Measurements from ENCODE around the gene MGAT5.
"Not testable (repeated sequence)": the region's sequence is repeated elsewhere in the genome, so short reads cannot be mapped to it uniquely, and the experiment has no call there.

Gene MGAT5

DNA sequence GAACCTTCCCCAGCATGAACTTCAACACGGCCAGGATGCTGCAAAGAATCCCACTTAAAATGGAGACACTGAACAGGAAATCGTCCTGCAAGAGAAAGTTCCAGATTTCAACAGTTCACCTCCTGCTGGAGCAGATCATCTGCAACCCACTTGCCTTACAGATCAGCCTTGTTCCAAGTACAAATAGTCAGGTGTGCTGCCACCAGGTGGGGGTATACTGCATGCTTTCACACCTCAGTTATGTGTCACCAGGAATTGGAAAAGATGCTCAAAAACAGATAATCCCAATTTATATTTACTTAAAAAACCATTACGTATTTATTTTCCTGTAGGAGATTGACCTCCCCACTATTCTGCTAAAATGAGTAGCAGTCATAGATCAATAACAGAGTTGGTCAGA is 212.3 kb downstream of the MGAT5 start:
- no peak for DNase-seq (ENCODE audit: low read depth in 2 of 2)

DNA sequence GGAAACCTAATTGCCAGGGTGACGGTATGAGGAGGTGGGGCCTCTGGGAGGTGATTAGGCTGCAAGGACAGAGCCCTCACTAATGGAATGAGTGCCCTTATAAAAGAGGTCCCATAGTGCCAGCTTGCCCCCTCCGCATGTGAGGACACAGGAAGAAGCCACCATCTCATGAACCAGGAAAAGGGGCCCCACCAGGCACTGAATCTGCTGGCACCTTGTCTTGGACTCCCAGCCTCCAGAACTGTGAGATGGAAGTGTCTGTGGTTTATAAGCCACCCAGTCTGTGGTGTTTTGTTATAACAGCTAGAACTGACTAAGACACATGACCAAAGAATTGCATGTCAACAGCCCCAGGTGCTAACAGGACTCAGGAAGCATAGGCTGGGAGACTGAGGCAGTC is 214.3 kb downstream of the MGAT5 start:
- no peak for DNase-seq (ENCODE audit: low read depth in 2 of 2)

DNA sequence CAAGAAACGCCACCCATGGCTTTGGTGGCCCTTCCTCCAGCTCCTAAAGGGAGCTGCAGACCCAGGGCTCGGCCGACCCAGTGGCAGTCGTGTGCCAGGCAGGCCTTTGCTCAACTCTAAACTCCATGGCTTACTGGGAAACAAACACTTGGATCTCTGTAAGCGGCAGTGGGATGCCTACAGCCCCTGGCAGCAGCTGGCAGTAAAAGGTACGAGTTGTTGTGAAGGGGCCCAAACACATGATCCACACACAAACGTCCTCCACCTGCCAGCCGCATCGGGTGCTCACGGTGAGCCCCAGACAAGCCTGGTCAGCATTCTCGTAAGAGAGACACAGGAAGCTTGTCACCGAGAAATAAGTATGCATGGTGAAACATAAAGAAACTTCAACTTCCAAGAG is 214.9 kb downstream of the MGAT5 start:
- no peak for DNase-seq (ENCODE audit: low read depth in 2 of 2)

DNA sequence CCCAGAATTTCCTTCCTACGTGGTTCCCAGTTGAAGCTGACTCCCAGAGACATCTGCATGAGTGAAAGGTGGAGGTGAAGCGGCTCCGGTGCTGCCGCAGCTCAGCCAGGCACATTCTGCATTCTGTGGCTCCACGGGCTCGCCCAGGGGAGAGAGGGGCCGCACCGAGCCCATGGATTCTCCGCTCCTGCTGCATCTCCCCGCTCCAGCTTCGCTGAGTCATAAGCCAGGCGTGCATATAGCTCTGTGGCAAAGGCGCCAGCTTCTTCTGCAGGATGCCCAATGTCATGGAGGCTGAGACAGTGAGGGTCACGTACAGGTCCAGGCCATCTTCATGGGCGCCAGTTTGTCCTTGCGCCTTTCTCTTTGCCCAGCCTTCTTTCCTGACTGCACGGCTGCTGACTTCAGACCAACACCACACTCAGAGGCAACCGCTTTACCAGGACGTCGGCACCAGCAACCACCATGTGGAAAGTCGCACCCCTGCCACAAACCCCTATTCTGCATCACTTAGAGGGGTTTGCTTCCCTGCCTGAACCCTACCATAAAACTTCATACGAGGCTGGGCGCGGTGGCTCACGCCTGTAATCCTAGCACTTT is 215.7 kb downstream of the MGAT5 start:
- DNase-seq (ENCODE audit: low read depth in 2 of 2): no peak

DNA sequence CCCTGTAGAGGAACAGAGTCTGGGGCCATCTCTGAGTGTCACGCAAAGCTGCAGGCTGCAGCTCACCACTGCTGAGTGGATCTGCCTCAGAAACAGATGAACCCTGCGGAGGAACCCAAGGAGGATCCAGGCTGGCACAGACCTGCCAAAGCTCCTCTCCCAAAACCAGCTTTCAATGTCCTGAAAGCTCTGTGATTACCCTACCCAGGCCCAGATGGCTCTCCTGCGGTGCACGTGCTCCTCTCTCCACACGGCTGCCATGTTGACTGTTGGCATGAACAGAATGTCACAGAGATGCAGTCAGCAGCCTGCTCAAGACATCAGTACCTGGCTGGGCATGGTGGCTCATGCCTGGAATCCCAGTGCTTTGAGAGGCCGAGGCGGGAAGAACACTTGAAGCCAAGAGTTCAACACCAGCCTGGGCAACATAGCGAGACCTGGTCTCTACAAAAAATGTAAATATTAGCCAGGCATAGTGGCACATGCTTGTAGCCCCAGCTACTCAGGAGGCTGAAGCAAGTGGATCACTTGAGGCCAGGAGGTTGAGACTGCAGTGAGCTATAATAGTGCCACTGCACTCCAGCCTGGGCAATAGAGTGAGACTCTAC is 216.8 kb downstream of the MGAT5 start:
- no peak for DNase-seq (ENCODE audit: low read depth in 2 of 2)

DNA sequence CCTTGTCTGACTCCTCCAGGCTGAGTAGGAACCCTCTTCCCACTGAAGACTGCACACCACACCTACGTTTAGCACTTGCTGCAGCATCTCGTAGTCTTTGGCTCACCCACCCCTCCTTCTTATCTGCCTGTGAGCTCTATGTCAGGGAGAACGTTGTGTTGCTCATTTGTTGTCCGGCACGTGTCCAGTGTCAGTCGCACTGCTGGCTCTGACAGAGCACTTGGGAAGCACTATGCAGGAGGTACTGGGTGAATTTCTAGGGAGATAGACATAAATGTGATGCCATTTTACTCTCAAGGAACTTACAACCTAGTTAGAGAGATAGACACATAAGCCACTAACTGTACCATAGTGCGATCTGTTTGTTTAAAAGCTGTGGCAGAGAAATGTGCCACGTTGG is 223.1 kb downstream of the MGAT5 start:
- not testable (repeated sequence) for DNase-seq (ENCODE audit: low read depth in 2 of 2)

DNA sequence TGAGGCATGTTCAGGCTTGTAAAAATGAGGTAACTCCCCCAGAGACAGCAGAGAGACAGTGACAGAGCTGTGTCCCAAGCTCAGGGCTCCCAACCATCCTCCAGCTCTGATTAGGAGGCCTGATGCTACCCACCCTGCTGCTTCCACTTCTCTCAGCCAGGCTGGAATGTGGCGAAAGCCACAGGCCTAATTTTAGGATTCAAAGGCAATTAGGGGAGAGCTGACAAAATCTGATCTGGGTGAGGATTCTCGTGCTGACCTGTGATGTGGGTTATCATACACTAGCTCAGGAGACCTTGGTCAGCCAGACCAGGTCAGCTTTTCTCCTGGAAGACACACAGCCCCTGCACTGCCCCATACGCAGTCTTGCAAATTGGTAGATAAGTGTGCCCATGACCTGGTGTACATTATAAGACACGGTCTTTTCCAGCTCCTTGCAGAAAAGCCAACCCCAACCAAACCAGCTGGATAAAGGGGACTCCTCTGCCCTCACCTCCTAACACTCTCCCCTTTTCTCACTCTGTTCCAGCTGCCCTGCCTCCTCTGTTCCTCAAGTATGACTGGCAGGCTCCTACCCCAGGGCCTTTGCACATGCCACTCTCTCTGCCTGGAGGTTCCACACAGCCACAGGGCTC is 225.9 kb downstream of the MGAT5 start:
- no peak for DNase-seq (ENCODE audit: low read depth in 2 of 2)

DNA sequence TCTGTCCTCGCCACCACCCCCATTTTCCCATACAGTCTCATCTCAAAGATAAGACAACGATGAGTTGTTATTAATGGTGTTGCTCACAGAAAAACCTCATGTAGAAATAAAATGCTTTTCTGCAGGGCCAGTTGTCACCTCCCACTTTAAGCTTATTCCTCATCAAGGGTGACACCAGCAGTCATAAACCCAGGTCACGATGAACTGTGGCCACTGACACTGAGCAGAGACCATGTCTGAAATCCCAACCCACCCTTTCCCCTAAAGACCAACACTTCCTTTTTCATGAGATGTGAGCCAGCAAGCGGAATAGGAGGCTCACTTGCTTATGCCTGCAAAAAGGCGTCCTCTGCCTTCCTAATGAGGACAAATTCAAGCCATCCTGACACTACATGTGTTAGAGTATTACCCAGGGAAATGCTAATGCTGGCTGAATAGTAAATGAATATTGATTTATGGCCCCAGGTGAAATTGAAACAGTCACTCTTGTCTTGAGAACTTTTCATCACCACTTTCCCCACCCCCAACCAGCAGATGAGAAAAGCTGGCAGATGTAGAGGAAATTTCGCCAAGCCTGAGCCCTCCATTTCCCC is 228.4 kb downstream of the MGAT5 start:
- no peak for DNase-seq (ENCODE audit: low read depth in 2 of 2)

DNA sequence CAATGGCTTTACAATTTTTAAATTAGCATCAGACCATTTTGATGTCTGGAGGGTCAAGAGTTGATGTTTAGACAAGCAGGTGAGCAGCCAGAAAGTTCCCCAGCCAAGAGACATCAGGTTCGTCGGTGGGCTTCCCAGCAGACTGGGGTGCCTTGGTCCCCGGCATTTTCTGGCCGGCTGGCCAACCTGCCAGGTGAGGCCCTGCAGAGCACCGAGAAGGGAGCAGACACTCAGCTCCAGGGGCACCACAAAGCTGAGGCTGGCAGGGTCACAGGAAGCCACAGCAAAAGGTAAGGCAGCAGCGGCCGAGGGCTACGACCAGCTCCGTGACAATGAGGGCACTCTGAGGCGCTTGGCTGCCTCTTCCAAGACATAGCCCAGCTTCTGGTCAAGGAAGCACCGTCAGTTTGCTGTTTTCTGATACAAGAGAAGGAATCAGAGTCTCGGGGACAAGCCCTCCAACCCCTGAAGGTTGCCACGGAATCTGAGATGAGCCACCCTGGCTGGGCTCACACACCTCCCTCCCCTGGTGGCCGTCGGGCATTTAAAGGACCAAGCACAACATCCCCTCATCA is 229.0 kb downstream of the MGAT5 start:
- DNase-seq (ENCODE audit: low read depth in 2 of 2): no peak

DNA sequence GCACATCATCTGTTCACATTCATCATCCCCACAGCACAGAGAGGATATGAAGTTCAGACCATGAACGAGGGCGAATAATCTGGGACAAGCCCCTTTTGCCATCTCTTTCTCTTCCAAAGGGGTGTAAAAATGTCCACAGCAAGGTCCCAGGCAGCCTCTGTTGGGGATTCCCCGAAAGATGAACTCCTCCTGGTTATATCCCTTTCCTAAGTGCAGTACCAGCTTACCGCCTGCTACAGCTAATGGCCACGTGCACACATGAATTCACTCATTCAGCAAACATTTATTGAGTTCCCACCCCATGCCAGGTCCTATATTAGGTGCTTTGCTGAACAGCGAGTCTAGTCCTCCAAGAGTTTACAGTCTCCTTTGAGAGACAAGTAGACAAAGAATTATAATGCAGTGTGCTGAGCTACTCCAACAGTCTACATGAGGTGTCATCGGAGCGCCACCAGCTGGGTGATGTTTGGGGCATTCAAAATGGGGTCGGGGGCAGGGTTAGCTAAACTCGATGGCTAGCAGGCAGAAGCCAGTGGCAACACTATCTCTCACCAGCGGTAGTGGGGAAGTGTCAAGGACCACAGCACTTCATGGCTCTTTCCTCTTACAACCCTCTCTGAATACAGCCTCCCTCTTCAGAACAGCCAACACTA is 236.0 kb downstream of the MGAT5 start:
- no peak for DNase-seq (ENCODE audit: low read depth in 2 of 2)

DNA sequence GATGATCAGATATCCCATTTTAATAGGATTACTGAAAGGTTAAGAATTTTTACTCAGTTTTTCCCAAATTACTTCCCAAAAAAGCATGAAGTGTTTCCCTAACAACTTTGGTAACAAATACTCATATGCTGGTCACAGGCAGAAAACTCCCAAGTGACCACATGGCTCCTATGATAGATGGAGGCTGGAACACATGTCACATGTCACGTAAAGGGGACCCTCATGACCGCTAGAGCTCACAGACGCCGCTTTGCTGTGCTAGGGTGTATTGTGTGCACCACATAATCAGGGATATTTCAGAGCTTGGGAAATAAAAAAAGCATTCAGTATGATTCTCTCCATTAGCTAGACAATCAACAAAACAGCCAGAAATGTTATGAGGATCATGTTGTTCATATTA is 236.7 kb downstream of the MGAT5 start:
- DNase-seq (ENCODE audit: low read depth in 2 of 2): no peak

DNA sequence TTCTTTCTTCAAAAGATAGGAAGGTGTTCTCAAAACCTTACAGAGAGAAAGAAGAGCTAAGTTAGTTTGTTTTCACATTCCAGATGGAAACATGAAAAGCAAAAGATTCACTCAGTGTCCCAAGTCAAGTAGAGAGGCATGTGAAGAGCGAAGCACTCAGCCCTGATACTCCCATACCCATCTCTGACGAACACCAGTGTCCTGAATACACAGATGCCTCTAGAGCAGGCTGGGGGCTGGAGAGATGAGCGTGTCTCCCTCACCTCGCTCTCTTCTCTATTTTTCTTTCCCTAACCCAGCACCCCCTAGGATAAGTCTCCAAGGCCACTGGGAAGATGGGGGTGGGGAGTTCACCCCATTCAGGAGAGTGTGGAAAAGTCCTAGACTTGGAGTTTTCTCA is 237.2 kb downstream of the MGAT5 start:
- no peak for DNase-seq (ENCODE audit: low read depth in 2 of 2)

DNA sequence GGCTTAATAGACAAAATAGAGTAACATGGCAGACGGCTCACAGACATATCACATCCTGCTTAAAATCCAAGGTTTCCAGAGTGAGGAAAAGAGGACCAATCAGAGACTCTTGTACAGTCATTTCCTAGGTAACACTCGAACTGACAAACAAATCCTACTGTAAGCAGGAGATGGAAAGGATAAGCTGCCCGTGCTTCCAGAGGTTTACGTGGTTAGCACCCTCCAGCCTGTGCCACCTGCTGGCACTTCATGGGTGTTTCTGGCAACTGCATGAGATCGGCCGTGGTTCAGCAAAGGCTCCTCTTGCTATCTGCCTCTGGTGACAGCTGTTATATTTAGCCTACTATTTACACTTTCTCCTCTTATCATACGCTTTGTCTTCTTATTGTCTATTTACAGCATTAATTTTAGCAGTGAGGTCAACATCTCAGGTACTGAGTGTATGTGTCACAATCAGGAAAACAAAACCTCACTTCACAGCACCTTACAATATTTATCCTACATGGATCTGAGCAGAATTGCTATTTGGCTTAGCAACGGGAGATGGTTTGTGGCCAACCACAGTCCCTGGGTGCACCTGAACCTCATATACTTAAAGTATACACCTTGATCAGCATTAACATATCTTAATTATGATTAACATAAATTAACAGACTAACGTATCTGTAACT is 238.0 kb downstream of the MGAT5 start:
- DNase-seq (ENCODE audit: low read depth in 2 of 2): no peak

DNA sequence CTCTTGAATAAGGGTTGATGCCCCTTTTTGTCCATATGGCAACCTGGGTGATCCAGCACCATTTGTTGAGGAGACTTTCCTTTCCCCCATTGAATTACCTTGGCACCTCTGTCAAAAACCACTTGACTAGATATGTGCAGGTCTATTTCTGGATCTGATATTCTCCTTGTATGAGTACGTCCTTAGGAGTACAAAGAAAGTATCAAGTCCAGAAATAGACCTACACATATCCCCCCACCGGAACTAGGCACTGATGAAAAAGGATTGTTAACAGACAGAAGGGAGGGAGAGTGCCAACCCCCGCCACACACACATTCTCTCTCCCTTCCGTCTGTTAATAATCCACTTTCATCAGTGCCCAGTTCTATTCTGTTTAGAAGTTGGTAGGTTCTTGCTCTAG is 239.9 kb downstream of the MGAT5 start:
- no peak for DNase-seq (ENCODE audit: low read depth in 2 of 2)

DNA sequence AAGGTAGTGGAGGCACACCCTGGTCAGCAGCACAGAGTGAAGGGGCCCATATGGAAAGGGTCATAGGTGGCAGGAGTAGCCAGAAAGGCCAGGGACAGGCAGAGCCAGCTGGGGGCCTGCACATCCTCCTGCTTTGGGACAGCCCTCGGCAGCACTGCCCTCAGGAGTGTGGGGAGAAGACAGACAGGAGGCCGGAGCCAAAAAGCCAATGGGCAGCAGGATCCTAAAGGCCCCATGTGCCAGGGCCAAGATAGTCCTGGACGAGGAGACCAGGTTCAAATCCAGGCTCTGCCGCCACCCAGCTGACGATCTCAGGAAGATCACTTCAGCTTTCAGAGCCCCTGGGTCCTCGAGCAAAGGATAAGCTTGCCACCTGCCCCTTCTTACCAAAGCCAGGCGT is 244.8 kb downstream of the MGAT5 start:
- DNase-seq (ENCODE audit: low read depth in 2 of 2): no peak

DNA sequence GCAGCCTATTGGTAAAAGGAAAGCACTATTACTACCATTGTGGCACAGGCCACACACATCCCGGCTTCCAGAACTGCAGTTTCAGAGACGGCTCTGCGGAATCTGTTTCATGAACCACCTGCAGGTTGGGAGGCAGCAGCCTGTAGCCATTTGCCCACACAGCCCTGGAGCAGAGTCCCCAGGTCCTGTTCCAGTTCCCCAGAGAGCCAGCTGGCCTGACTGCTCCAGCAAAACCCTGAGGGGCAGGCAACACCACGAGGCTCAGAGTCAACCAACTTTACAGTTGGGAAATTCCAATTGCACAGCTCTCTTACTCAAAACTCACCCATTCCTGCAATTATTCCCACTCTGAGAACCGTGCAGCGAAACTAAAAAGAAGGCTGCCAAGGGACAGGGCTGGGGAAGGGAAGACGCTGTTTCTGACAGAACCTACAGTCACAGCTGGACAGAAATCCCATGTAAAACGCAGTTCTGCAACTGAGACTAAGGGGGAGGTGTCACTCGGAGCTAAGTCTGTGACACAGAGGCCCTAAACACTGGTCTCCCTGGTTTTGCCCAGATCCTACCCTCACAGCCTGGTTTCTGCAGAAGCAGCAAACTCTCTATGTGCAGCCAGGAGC is 245.5 kb downstream of the MGAT5 start:
- DNase-seq (ENCODE audit: low read depth in 2 of 2): no peak

DNA sequence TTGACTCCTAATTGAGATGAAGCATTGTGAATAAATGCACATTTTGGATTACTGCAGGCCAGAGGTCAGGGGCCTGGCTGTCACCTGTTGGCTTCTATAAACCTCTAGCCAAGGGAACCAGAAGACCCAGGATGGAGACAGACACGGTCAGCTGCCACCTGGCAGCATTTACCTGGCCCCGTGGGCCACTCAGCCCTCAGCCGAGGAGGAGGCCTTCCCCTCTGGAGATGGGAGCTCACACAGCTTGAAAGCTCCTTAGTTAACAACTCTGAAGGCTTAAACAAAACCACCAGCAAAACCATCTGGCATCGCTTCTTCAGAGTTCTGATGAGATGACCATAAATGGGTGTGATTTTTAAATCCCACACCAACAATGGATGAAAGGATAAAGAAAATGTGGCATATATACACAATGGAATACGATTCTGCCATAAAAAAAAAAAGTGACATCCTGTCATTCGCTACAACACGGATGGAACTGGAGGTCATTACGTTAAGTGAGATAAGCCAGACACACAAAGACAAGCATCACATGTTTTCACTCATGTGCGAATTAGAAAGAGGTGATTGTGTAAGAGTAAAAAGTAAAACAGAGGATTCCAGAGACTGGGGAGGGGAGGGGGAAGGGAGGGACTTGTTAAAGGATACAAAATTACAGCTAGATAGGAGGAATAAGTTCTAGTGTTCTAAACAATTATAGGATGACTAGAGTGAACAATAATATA is 246.5 kb downstream of the MGAT5 start:
- DNase-seq (ENCODE audit: low read depth in 2 of 2): no peak

DNA sequence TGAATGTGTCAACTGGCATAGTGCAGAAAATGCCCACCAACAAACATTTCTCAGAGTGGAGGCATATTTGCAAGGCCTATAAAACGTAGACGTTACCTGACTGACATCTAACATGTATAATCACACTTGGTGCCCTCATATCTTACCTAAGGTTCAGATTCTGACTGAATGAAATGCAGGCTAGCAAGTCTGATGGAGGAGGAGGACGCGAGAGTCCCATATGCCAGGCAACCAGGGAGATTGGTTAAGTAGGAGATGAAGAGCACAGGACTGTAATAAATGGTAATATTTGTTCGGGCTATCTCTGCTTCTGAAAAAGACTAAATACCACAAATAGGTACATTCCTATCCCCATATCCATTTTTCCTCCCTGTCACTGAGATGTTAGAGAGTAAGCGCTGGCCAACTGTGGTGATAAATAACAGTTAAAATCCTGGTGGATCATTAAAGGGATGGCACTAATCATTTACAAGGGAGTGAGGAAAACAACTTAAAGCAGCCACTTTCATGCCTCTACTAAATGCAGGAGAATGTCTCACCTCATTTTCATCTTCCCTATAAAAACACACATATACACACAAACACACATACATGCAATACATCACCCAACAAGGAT is 247.7 kb downstream of the MGAT5 start:
- no peak for DNase-seq (ENCODE audit: low read depth in 2 of 2)

DNA sequence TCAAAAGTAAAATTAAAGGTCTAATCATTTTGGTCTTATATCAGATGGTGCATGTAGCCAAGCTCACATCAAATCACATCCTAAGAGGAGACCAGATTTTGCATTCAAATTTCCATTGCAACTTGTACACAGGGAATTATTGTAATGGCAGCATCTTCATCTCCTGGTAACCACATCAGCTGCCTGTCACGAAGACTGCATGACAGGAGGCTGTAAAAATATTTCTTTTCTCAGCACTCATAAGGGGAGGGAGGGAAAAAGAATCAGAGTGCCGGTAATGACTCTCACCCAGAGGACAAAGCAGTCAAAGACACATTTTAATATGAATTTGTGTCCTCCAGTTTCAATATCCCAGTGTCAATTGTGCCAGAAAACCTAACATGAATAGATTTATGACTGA is 248.2 kb downstream of the MGAT5 start:
- DNase-seq (ENCODE audit: low read depth in 2 of 2): no peak

Data from stimulated activated CD8-positive, alpha-beta memory T cell treated with anti-CD3 and anti-CD28 coated beads, Interleukin-15, amount 100 ng/mL, for 48 hours (primary cell).